Gastroesophageal sphincter (tissue), 3 donors: Measurements from ENCODE around the gene IFI35.

Source experiments
- CTCF ChIP-seq, 4 experiments: fragments of 200-600 bp in 2 of 4; fragments of 450-650 bp in 2 of 4; sonication (generic) in 1 of 4; IDR thresholded peaks; one replicate each; pipeline ENCODE4 v1.5.1; 2017 to 2019; ENCODE audit warnings: antibody characterized with exemption in 4 of 4, mild to moderate bottlenecking in 2 of 4, moderate library complexity in 2 of 4
- POLR2A ChIP-seq, 2 donors: fragments of 450-650 bp; IDR thresholded peaks; one replicate each; pipeline ENCODE4 v1.6.1; 2017; ENCODE audit warnings: antibody characterized with exemption in 2 of 2, mild to moderate bottlenecking in 2 of 2, moderate library complexity in 1 of 2
- POLR2AphosphoS5 ChIP-seq: sonication (generic); formaldehyde crosslinking; IDR thresholded peaks from one replicate; pipeline ENCODE4 v1.6.1; 2017; ENCODE audit warnings: antibody characterized with exemption

DNA sequence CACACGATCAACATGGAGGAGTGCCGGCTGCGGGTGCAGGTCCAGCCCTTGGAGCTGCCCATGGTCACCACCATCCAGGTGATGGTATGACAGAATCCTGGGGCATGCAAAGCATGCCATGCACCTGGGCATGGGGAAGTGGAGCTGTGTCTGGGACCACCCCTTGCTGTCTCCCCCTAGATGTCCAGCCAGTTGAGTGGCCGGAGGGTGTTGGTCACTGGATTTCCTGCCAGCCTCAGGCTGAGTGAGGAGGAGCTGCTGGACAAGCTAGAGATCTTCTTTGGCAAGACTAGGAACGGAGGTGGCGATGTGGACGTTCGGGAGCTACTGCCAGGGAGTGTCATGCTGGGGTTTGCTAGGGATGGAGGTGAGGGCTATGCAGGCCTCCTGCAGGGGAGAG is 6.7 kb downstream of the IFI35 start:
- TF ChIP-seq POLR2A (IDR thresholded peaks at IDR 0.05): no peak
- no peak for TF ChIP-seq CTCF (IDR thresholded peaks at IDR 0.05)
- no peak for TF ChIP-seq POLR2AphosphoS5
